Cerebellar nuclear complex (tissue), 1 donor: ENCODE results near the gene CLK3.
A peak's percentile ranks its signal among the peaks of the same experiment; 100 is the strongest.
"Not testable (repeated sequence)": the region's sequence is repeated elsewhere in the genome, so short reads cannot be mapped to it uniquely, and the experiment has no call there.

Experiments
- DNase-seq, 2 experiments: peaks; one replicate each; lab custom pipeline; 2025; lab: John Stamatoyannopoulos, UW

CLK3 gene

DNA sequence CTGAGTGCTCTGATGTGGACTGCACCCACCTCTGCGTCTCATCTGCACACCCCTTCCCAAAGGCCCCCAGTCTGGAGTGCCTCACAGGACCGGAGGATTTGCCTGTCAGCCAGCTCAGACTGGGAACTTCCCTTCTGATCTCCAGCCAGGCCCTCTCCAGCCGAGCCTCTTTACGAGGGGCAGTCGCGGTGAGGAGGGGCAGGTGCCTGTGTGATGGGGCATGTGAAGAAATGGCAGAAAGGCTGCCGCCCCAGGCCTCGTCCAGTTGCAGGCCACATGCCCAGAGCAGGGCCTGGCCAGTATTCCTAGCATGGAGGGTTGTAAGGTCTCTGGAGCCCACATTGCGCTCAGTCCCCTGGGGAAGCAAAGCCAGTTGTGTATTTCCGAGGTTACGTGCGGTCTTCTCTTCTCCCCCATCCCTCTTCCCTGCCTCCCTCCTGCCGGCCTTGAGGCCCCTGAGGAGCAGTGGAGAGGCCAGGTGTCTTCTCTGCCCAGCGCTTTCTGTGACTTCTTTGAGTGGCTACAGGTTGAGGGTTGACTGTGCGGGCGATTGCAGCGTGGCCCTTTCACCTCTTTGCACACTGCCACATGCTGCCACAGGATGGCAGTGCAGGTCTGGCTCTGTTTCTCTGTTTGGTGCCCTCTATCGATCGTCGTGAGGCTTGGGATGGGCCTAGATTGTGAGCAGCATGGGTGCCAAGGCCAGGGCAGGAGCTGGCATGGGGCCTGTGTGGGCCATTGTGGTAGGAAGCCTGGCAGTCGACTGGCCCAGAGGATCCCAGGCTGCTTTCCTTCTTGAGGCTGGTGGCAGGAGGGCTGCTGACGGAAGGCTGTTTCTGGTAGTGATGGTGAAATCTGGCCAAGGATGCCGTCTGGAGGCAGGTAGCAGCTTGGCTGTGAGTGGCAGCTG lies 5.3 kb downstream of the CLK3 start:
- peak in 1 of 2 experiments; percentile 24 for DNase-seq

DNA sequence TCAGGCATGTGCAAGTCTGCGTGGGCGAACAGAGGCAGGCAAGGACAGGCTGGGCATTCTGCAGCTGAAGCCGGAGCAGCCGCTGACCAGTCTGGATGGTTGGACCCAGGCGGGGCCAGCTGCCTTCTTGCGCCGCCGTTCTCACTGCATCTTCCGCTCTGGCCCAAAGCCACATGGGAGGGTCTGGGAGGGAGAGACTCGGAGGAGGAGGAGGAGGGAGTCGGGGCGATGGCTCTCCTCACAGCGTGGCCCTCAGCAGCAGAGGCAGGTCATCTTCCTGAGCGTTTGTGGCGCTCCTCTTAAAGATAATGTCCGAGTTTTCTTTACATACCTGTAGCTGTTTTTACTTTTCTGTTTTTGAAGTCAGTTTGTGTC lies 5.9 kb downstream of the CLK3 start:
- DNase-seq, result no peak

DNA sequence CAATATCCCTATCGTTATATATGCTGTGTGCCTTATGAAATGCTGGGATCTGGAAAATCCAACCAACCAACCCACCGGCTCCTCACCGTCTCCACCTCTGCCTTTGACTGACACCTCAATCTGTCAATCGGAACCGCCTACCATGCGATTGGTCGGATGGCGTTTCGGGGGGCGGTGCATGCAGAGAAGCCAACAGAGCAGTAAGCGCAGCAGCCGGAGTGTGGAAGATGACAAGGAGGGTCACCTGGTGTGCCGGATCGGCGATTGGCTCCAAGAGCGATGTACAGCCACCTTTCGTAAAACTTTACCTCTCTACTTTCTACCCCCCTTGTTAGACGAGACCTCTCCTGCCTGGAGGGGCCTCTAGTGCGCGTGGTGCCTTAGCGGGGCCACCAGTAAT lies 6.3 kb downstream of the CLK3 start:
- DNase-seq, result peak; percentile 30 to 82

DNA sequence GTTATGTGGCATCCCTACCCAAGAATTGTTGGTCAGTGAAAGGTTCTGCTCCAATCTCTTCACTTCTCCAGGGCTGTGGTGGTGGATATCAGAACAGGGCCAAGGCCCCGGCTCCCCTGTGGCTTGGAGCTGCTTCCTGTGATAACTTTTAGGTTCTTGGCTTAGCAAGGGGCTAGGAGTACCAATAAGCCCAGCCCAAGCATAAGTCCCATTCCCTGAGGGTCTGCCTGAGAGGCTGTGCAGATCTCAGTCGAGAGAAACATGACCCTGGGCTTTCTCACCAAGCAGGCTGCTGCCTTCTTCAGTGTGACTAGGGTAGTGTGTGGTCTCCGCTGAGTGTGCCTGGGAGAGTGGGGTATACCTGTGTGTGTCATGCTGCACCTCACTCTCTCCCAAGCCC lies 7.1 kb downstream of the CLK3 start:
- DNase-seq, result no peak

DNA sequence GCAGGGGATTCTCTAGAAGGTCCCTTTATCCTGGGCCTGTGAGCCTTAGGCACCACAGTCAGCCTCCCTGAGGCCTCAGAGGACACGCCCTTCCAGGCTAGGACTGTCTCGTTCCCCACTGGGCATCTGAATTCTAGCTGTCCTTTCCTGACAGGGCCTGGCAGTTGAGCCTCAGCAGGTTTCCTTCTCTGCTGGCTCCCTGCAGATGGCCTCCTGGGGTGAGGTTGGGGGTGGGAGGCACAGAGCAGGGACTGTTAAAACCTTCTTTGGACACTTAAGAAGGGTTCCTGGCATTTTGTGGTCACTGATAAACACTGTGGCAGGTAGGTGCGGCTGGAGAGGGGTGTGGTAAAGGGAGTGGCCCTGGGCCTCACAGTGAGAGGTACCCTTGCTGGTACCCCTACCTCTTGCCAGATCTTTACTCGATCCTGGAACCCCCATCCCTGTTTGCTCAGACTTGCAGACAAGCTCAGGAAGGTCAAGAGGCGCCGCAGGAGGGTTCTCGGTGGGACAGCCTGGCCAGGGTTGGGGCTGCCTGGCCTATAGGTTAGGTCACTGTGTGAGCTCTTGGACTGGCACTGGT lies 8.5 kb downstream of the CLK3 start:
- no peak for DNase-seq

DNA sequence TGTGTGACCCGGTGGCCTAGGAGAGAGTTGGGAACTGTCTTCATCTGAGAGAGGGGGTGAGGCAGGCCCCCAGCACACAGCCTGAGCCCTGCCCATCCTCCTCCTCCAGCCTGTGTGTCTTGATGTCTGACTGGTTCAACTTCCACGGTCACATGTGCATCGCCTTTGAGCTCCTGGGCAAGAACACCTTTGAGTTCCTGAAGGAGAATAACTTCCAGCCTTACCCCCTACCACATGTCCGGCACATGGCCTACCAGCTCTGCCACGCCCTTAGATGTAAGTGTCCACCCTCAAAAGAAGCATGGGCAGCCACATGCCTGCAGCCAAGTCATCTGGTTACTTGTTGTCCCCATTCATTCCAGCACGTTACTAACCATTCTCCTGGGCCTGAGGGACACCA lies 10.1 kb downstream of the CLK3 start:
- DNase-seq, result no peak

DNA sequence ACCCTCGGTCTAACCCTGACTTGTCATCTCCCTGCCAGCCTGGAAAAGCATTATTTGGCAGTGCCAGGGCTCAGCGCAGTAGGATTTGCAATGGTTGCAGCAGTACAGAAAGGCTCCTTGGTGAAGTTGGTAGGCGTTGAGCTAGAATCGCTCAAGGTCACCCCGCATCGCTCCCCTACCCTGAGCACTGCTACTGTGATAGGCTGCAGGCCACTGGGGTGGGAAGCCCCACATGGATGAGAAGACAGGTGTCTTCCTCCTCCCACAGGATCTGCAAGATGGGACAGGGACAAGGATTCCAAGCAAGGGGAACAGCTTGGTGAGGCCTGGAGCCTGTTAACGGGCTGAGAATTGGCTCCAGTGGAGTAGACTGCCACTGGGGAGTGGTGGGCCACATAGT lies 10.7 kb downstream of the CLK3 start:
- DNase-seq, result no peak

DNA sequence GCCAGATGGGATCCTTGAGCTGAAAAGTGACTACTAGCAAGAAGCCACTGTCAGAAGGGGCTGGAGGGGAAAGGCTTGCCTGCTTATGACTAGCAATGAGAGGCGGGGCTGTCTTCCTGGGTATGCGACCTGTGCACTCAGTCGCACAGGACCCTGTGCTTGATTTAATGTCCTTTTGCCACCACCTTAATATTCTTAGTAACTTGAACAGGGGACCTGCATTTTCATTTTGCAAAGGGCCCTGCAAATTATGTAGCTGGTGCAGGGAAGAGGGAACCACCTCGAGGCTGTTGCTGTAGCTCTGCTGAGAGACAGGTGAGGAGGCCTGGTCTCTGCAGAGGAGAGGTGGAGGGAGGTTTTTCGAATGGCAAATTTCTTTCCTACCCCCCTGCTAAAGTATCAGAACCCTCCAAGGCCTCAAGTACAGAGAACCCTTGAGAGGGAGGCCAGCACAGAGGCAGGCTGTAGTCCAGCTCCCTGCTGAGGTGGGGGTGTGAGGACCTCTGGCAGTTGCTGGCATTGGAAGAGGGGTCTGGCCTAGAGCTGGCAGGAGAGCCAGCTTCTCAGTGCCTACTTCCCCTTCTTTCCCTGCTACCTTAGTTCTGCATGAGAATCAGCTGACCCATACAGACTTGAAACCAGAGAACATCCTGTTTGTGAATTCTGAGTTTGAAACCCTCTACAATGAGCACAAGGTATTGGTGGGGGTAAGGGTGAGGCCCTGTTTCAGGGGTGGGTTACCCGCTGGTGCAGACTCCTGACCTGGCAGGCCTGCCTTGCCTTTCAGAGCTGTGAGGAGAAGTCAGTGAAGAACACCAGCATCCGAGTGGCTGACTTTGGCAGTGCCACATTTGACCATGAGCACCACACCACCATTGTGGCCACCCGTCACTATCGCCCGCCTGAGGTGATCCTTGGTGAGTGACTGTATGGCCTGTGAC lies 11.4 kb downstream of the CLK3 start:
- DNase-seq, result no peak

DNA sequence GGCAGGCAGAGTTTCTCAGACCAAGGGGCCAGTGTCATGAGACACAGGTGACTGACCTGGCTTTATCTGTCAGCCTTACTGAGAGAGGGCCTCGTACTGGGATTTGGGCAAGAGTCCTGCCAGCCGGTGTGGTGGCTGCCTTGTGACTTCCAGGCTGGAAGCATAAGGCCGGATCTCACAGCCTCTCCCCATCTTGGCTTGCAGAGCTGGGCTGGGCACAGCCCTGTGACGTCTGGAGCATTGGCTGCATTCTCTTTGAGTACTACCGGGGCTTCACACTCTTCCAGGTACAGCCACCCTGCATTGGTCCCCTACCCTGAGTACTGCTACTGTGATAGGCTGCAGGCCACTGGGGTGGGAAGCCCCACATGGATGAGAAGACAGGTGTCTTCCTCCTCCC lies 12.1 kb downstream of the CLK3 start:
- no peak for DNase-seq

DNA sequence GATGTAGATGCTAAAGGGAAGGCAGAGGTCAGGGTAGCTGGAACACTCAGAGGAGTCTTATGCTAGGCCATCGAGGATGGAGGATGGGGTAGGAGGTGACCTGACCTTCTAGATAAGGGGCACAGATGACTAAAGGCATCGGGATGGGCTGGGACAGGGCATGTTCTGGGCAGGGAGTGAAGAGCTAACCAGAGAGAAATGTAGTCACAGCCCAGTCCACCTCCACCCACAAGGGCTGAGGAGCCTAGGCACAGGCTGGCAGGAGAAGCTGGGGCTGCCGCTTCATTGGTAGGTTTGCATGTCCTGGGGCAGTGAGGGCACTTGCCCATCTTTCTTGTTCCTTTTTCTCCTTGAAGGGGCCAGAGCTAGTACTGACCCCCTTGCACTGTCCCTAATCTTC lies 12.6 kb downstream of the CLK3 start:
- no peak for DNase-seq

DNA sequence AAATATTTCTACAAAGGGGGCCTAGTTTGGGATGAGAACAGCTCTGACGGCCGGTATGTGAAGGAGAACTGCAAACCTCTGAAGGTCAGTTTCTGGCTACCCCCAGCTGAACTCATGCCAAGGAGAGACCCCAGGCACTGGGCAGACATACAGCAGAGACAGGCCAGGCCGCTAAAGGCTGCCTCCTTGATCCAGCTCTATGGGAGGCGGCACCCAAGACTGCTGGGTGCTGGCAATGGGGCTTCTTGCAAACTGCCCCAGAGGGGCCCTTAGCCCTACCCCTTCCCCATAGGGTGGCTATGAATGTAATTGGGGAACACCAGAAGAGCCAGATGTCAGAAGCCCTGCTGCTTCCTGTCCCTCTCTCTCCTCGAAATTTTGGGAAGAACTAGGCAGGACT lies 13.3 kb downstream of the CLK3 start:
- no peak for DNase-seq

DNA sequence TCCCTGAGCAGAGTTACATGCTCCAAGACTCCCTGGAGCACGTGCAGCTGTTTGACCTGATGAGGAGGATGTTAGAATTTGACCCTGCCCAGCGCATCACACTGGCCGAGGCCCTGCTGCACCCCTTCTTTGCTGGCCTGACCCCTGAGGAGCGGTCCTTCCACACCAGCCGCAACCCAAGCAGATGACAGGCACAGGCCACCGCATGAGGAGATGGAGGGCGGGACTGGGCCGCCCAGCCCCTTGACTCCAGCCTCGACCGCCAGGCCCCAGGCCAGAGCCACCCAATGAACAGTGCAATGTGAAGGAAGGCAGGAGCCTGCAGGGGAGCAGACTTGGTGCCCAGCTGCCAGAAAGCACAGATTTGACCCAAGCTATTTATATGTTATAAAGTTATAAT lies 14.1 kb downstream of the CLK3 start:
- not testable (repeated sequence) for DNase-seq

DNA sequence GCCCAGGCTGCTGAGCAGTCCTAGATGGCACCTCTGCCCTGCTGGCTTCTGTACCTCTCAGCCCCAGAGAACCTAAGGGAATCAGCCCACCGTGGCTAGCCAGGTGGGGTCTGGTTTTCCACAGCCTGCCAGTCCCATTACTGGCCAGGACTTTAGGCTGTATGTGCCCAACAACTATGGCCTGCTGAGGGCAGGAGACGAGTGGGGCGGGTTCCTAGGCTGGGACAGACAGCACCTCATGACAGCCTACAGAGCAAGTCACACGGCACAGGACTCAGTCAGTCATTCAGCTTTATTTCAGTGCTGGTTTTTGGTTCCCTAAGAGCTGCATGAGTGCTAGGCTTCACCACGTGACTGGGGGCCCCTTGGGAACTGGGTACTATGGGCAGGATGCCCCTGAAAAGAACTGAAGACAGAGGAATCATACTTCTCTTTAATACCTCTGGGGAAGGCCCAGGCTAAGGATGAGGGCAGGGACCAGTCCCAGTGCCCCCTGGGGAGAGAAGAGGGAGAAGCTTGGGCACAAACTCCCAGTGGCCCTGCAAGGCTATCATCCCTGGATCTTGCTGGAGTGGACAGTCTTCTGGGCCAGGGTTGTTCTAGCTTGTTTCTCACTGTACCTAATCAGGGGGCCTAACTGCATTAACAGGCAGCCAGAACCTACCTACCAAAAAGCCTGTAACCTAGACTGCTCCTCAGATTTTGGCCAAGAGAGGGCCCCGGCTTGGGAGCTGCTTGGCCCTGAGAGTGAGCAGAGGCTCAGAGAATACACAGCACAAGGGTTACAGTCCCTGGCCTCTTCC lies 14.8 kb downstream of the CLK3 start:
- no peak for DNase-seq

DNA sequence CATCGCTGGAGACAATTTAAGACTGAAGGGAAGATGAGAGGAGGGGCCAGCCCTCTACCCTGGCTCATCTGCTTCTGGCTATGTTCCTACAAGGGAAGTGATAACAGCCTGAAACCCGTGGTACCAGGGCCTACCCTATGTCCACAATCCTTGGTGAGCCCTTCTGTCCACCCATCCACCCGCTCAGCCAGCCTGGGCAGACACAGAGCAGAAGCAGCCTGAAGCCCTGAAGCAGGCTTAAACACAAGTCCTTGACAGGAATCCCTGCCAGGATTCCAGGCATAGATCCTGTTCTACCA lies 15.4 kb downstream of the CLK3 start:
- DNase-seq, result no peak

DNA sequence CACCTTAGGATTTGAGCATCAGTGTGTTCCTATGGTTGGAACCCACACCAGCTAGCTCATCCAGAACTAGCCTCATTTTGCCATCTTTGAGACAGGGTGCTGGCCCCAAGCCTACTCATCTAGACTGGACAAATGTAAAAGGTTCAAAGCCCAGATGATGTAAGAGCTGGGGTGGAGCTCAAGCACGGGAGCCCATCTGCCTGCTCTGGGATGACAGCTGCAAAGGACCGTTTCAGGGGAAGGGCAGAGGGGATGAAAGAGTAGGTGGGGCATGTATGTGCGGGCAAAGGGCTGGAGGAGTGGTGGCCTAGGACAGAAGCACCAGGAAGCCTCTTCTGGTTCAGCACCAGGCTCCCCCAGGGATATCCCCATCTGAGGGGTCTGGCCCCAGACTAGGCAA lies 15.8 kb downstream of the CLK3 start:
- no peak for DNase-seq

DNA sequence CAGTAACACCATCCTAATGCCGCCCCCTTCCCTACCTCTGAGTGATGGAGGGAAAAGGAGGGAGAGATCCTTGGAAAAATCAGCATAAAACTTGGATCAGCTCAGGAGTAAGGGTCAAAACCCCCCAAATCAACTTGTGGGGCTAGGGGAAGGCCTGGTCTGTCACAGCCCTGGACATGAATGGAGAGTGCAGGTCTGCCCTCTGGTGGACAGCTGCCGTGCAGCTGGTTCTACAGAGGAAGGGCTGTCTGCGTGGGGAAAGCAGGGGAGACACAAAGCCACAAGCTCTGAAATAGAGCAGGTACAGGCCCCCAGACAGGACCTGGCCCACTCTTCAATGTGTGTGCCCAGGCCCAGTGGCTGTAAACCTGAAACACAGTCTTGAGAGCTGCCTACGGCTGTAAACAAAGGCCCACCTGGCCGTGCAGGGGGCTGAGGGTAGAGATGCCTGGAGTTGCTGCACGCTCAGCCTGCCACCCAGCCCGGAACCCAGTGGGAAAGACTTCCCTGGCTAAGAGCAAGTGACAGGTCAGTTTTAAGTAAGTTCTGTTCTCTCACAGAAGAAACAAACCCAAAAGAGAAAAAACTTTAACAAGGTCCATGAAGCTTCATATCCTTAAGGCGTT lies 16.4 kb downstream of the CLK3 start:
- peak in 1 of 2 experiments; percentile 26 for DNase-seq

DNA sequence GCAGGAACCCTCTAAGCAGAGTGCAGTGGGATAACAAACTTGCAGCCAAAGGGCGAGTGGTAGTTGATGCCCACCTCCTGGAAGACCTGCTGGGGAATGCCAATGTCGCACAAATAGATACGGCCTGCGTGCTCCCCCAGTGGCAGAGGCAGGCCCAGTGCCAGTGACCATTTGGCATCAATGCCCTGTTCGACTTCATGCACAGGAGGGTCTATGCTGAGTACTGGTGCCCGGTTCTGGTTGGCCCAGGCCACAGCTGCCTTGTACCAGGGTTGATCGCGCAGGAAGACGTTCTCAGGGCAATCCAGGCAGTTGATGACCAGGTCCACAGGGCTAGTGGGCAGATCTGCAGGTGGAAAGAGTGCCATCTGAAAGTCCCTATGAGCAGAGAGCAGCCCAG lies 17.0 kb downstream of the CLK3 start:
- DNase-seq, result no peak

DNA sequence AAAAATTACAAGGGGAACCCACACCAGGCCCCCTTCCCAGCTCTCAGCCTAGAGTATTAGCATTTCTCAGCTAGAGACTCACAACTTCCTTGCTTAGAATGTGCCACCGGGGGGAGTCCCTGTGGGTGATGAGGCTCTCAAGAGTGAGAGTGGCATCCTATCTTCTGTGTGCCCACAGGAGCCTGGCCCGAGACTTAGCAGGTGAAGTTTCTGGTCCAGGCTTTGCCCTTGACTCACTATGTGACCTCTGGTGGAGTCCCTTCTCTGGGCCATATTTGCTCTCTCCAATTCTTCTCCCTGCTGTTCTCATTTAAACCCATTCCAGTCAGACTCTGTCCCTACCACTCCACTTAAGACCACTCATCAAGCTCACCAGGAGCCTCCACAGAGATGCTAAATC lies 18.1 kb downstream of the CLK3 start:
- no peak for DNase-seq

DNA sequence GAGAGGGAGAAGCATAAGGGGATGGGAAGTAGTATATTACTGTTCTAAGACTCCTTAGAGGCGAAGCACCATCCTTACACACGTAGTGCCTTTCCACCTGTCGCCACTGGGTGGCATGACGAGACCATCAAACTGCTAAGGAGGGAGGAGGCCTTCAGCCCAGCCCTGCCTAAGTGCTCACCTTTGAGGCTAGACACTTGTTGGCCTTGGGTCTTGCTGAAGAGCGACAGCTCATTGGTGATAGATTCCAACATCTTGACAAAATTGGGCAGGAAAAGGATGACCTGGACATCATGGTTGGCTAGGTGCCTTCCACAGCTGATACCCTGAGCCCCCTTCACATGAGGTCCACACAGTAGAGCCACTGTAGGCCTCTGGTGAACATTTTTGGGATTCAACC lies 19.6 kb downstream of the CLK3 start:
- peak in 1 of 2 experiments; percentile 25 for DNase-seq

DNA sequence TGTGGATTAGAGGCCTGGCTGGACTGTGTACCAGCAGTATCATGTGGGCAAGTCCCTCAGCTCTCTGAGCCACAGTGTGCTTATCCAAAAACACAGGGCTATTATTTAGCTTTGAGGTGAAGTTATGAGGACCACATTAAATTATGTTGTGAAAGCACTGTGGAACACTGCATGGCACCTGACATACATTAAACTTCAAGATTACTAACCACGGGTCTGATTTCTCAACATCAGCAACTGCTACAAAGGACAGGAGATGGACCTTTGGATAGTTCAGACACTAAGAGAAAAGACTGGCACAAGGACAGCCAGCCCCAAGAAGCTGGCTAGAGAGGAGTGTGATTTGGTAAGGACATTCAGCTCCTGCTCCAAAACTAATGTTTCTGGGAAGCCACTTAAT lies 21.3 kb downstream of the CLK3 start:
- DNase-seq, result no peak

DNA sequence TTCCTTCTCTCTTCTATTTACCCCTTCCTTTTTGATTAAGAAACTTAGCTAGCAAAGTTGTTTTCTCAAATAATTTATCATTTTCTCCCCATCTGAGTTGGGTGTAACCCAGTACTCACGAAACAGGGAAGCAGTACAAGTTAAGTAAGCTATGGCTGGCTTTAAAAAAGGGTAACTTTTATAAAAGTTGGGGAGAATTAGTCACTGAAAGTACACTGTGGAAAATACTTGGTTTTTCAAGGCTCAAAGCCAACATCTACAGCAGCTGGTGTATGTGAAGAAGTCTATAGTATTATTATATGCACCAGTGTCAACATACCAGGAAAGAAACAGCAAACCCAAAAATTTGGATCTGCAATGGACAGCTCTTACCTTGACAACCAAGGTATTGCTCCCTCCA lies 25.5 kb downstream of the CLK3 start:
- DNase-seq, result no peak

DNA sequence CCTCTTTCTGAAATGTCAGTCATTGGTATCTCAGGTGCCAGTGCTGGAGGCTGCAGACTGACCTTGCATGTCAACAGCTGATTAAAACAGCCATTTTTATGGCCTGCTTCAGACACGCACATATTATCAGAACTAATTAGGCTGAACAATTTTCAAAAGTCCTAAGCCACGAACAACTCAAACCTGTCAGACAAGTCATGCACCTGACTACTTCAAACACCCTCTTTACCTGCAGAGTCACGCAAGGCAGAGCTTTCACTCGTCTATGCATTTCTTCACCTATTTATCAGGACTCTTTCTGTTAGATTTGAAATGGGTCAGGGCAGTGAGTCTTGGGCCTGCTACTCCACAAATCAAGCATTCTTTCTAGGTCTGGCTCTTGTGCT lies 26.7 kb downstream of the CLK3 start:
- no peak for DNase-seq
